AG10803 (cell line): ENCODE data around the gene COX7B.
A peak's percentile ranks its signal among the peaks of the same experiment; 100 is the strongest.
"Not testable (repeated sequence)": the region's sequence is repeated elsewhere in the genome, so short reads cannot be mapped to it uniquely, and the experiment has no call there.

Experiments used
- DNase-seq: peaks from one replicate; pipeline ENCODE4 v3.0.0; 2010; ENCODE audit warnings: low read depth
- H3K4me3 ChIP-seq: 2 replicates; pipeline ENCODE4 v1.5.1; 2011; ENCODE audit warnings: mild to moderate bottlenecking, low read length, control low read depth
- CTCF ChIP-seq: conservative IDR thresholded peaks from 2 replicates; pipeline ENCODE4 v1.5.1; 2011; ENCODE audit warnings: mild to moderate bottlenecking, low read length, control low read depth, inconsistent platforms

The COX7B gene

GRCh38 chrX:77899081-77899828, at the start of gene COX7B:
TSS of gene COX7B (plus strand) at chrX:77899468. CDS start at chrX:77899554, 86 bp downstream.
- peak within 1 kb of the TSS; percentile 72 for H3K4me3 ChIP-seq

GRCh38 chrX:77875372-77875771, 23.9 kb upstream of the COX7B start:
- DNase-seq, result no peak
- H3K4me3 ChIP-seq, result no peak overlapping the region
- TF ChIP-seq CTCF, result no peak

More at GRCh38 chrX:77899081-77899828, at the start of gene COX7B:
- peak; percentile 60 for TF ChIP-seq CTCF
- DNase-seq, result peak; percentile 95

GRCh38 chrX:77881418-77881817, 17.9 kb upstream of the COX7B start:
- H3K4me3 ChIP-seq, DNase-seq: not testable (repeated sequence)

GRCh38 chrX:77892887-77893286, 6.4 kb upstream of the COX7B start:
- DNase-seq, result no peak
- TF ChIP-seq CTCF, result no peak
- H3K4me3 ChIP-seq, result no peak overlapping the region

- TF ChIP-seq CTCF, result no peak
- peak overlapping the region; percentile 87 for H3K4me3 ChIP-seq
- no peak for DNase-seq
Observed at GRCh38 chrX:77893713-77894112, 5.6 kb upstream of the COX7B start.

GRCh38 chrX:77894921-77895886, 4.1 kb upstream of the COX7B start, which contains the start of gene MAGT1:
TSS of gene MAGT1 (minus strand) at chrX:77895435. CDS start at chrX:77895410, 25 bp downstream.
- peak; percentile 96 for DNase-seq
- no peak for TF ChIP-seq CTCF
- peak within 1 kb of the TSS; percentile 87 for H3K4me3 ChIP-seq

GRCh38 chrX:77900688-77901087, 1.4 kb downstream of the COX7B start:
- TF ChIP-seq CTCF, result no peak
- DNase-seq, result peak; percentile 26
- peak overlapping the region; percentile 72 for H3K4me3 ChIP-seq
